HG03354 (cell line): ENCODE measurements around the gene SEMA4G.
A peak's percentile ranks its signal among the peaks of the same experiment; 100 is the strongest.

Source experiments
- ATAC-seq: cut with Tn5 transposase; IDR thresholded peaks from one replicate; pipeline ENCODE4 v1.9.1; 2021; ENCODE audit warnings: mild to moderate bottlenecking; ENCODE audit not compliant: unreplicated experiment, poor library complexity, severe bottlenecking

Gene SEMA4G

GRCh38 chr10:100986623-100986951 is 17.3 kb downstream of the SEMA4G start:
- no peak for ATAC-seq

GRCh38 chr10:100986952-100987684 is 17.8 kb downstream of the SEMA4G start, which contains the start of the genes MRPL43 and TWNK:
MRPL43 (minus strand) TSS chr10:100987497; CDS start chr10:100987443, 54 bp downstream.
TWNK (plus strand) TSS chr10:100987543; CDS start chr10:100988211, 668 bp downstream.
- ATAC-seq, result peak; percentile 87

- peak; percentile 17 for ATAC-seq
Observed at GRCh38 chr10:100987685-100988049, 18.4 kb downstream of the SEMA4G start.

GRCh38 chr10:100988166-100988565 is 18.9 kb downstream of the SEMA4G start:
- ATAC-seq, result no peak

- no peak for ATAC-seq
Observed at GRCh38 chr10:100989088-100989487, 19.8 kb downstream of the SEMA4G start.

GRCh38 chr10:100993986-100994708 is 24.8 kb downstream of the SEMA4G start:
- no peak for ATAC-seq

- ATAC-seq, result no peak
Observed at GRCh38 chr10:100995181-100995580, 25.9 kb downstream of the SEMA4G start.

GRCh38 chr10:100996678-100997359 is 27.5 kb downstream of the SEMA4G start:
- peak; percentile 23 for ATAC-seq

- ATAC-seq, result peak; percentile 41
Observed at GRCh38 chr10:100997360-100998182, 28.3 kb downstream of the SEMA4G start.

- ATAC-seq, result peak; percentile 28
Observed at GRCh38 chr10:100998183-100998990, 29.1 kb downstream of the SEMA4G start.

- peak; percentile 55 for ATAC-seq
Observed at GRCh38 chr10:100998991-100999741, 29.9 kb downstream of the SEMA4G start.

- no peak for ATAC-seq
Observed at GRCh38 chr10:100999742-101000126, 30.4 kb downstream of the SEMA4G start, which contains the start of gene LZTS2. LZTS2 (plus strand) TSS chr10:100999808; CDS start chr10:101002539, 2,731 bp downstream.

GRCh38 chr10:101000127-101000914 is 31.0 kb downstream of the SEMA4G start:
- ATAC-seq, result no peak

GRCh38 chr10:101000915-101001658 is 31.8 kb downstream of the SEMA4G start:
- no peak for ATAC-seq

- no peak for ATAC-seq
Observed at GRCh38 chr10:101001659-101002035, 32.3 kb downstream of the SEMA4G start.

GRCh38 chr10:101002456-101002855 is 33.2 kb downstream of the SEMA4G start:
- ATAC-seq, result no peak
